ELF-1 (cell line): ENCODE data around the gene PCSK5.
"Not testable (repeated sequence)": the region's sequence is repeated elsewhere in the genome, so short reads cannot be mapped to it uniquely, and the experiment has no call there.

ENCODE experiments used
- DNase-seq: peaks from one replicate; pipeline ENCODE4 v3.0.0-alpha.2; 2016; ENCODE audit warnings: low read depth, low spot score

The PCSK5 gene

GRCh38 chr9:76081281-76081680, 190.8 kb downstream of the PCSK5 start:
- DNase-seq: not testable (repeated sequence)

- DNase-seq: no peak
These were observed 191.6 kb downstream of the PCSK5 start for GRCh38 chr9:76082057-76082456.

GRCh38 chr9:76085596-76085995, 195.1 kb downstream of the PCSK5 start:
- DNase-seq: no peak

GRCh38 chr9:76086539-76086938, 196.1 kb downstream of the PCSK5 start:
- DNase-seq: no peak

- DNase-seq: no peak
These were observed 197.5 kb downstream of the PCSK5 start for GRCh38 chr9:76087976-76088375.

GRCh38 chr9:76090330-76090729, 199.9 kb downstream of the PCSK5 start:
- DNase-seq: no peak

- DNase-seq: peak; percentile 28
These were observed 200.4 kb downstream of the PCSK5 start for GRCh38 chr9:76090909-76091308.

GRCh38 chr9:76092572-76092971, 202.1 kb downstream of the PCSK5 start:
- no peak for DNase-seq

- no peak for DNase-seq
These were observed 205.1 kb downstream of the PCSK5 start for GRCh38 chr9:76095585-76095984.

- no peak for DNase-seq
These were observed 209.0 kb downstream of the PCSK5 start for GRCh38 chr9:76099516-76099915.

- no peak for DNase-seq
These were observed 210.6 kb downstream of the PCSK5 start for GRCh38 chr9:76101075-76101474.

GRCh38 chr9:76101491-76101890, 211.0 kb downstream of the PCSK5 start:
- DNase-seq: no peak

GRCh38 chr9:76101947-76102346, 211.5 kb downstream of the PCSK5 start:
- no peak for DNase-seq

GRCh38 chr9:76103531-76104315, 213.2 kb downstream of the PCSK5 start:
- no peak for DNase-seq

GRCh38 chr9:76107482-76107881, 217.0 kb downstream of the PCSK5 start:
- no peak for DNase-seq

- DNase-seq: no peak
These were observed 219.5 kb downstream of the PCSK5 start for GRCh38 chr9:76109953-76110352.

GRCh38 chr9:76112151-76112550, 221.7 kb downstream of the PCSK5 start:
- no peak for DNase-seq

- no peak for DNase-seq
These were observed 223.7 kb downstream of the PCSK5 start for GRCh38 chr9:76114144-76114543.

- no peak for DNase-seq
These were observed 224.9 kb downstream of the PCSK5 start for GRCh38 chr9:76115396-76115795.

GRCh38 chr9:76115982-76116646, 225.6 kb downstream of the PCSK5 start:
- no peak for DNase-seq

- DNase-seq: no peak
These were observed 226.4 kb downstream of the PCSK5 start for GRCh38 chr9:76116913-76117312.

- no peak for DNase-seq
These were observed 237.2 kb downstream of the PCSK5 start for GRCh38 chr9:76127637-76128036.

GRCh38 chr9:76135902-76136301, 245.4 kb downstream of the PCSK5 start:
- no peak for DNase-seq
